ENCODE data around the gene ABCA8.

DNA sequence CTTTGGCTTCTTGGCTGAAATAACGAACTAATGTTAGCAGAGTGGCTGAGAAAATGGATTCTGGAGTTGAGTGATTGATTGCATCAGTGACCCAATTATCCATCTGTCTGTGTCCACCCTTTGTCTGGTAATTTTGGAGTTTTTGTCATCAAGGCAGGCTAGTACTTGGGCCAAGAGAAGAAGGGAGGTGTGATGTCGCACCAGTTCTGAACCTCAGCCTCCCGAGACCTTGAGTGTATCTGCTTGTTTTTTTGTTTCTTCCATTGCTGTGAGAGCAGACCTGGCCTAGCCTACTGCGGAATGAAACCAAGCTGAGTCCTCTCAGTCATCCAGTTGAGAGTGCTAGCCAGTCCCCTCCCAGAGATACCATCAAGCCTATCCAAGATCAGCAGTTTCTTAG lies 4.5 kb downstream of the ABCA8 start:
- TF ChIP-seq CTCF (conservative IDR thresholded peaks at IDR 0.05 in 1 of 2, IDR thresholded peaks at IDR 0.05 in 1 of 2; ENCODE audit: extremely low read depth in 1 of 2, insufficient read depth in 1 of 2, low read depth in 1 of 2, low read length in 2 of 2) (no peak), EZH2 (IDR thresholded peaks at IDR 0.05; ENCODE audit: borderline replicate concordance, low read length) (no peak)
